A549 treated with dexamethasone at 1 μM for 4 hours (cell line): Measurements from ENCODE around the gene EXOSC10. TPM values are rescaled to one million over a fixed set of nuclear protein-coding genes. Genes with fewer than 3 reads are reported as not detected.

Experiments
- total RNA-seq: library from RNA; stranded (reverse); fragments of 200-300 nt; extraction: Qiagen RNA extraction; gene quantifications from 5 replicates; pipeline ENCODE4 v1.2.3, GENCODE V29; 2022

The EXOSC10 gene
- 35.3 to 41.2 TPM (median 39.3 TPM) in 5 replicates for total RNA-seq

DNA sequence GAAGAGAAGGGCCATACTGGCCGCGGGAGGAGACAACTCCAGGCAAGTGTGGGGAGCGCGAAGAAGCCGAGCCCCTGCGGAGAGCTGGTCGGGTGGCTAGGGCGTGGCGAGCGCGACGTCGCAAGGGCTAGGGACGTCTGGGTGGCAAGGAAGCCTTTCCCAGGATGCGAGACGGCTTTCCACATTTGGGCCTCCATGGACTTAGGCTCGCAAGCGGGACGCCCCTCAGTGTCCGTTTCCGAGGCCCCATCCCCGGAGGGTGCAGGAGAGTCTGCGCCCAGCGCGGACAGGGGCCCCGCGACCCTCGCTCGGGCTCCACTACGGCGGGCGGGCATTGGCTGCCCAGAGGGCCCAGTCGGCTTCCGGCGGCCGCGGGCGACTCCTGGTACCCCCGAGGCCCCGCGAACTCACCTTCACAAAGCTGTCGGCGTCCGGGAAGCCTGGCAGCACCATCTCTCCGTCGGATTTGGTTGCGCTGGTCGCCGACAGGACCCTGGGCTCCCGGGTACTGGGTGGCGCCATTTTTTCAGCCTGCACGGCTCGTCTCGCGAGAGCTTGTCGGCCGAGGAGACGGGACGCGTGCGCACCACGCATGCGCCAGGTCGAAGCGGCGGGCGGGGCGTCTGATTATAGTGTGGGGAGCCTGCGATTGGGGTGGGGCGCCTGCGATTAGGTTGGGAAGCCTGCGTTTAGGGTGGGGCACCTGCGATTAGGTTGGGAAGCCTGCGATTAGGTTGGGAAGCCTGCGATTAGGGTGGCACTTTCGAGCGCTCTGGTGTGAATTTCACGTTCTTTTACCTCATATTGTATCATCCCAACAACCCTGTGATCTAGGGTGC lies at the start of gene EXOSC10:
EXOSC10 (minus strand) TSS at position 560 of the 839 bp plus-strand sequence; CDS start at position 522, 38 bp downstream.

DNA sequence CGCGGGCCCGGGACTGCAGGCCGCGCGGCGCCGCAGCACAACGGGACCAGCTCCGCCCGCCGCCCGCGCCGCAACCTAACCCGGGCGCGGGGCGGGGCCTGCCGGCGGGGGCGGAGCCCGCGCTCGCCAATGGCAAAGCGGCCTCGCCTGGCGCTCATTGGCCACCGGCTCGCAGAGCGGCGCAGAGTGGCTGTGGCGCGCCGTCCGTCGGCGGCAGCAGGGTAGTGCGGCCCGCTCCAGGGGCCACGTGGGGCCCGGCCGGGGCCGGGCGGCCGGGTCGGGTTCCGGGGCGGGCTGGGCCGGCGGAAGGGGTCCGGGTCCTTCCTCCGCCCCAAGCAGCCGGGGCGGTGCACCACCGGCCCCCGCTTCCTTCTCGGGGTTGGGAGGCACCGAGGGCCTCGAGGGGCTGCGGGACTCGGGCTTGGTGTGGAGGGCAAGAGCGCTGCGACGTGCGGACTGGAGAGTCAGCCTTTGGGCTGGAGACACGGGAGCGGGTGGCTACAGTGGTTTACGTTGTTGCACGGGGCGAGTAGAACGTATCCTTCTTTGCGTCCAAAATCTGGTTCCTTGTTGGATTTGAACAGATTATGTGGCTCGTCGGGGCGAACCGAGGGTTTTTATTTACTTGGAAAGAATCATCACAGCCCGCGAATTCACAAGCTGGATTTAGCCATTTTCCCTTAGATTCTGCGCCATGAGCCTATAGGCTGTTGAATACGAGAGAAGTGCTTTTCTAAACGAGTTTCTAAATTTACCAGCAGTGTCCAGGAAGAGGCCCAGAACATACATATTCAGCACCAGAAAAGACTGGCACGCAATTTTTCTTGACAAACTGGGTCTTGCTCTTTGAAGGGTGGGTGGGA lies 39.5 kb downstream of the EXOSC10 start, which contains the start of gene SRM:
SRM (minus strand) TSS at position 51 of the 863 bp plus-strand sequence. CDS start 75 bp downstream, outside the sequence.

DNA sequence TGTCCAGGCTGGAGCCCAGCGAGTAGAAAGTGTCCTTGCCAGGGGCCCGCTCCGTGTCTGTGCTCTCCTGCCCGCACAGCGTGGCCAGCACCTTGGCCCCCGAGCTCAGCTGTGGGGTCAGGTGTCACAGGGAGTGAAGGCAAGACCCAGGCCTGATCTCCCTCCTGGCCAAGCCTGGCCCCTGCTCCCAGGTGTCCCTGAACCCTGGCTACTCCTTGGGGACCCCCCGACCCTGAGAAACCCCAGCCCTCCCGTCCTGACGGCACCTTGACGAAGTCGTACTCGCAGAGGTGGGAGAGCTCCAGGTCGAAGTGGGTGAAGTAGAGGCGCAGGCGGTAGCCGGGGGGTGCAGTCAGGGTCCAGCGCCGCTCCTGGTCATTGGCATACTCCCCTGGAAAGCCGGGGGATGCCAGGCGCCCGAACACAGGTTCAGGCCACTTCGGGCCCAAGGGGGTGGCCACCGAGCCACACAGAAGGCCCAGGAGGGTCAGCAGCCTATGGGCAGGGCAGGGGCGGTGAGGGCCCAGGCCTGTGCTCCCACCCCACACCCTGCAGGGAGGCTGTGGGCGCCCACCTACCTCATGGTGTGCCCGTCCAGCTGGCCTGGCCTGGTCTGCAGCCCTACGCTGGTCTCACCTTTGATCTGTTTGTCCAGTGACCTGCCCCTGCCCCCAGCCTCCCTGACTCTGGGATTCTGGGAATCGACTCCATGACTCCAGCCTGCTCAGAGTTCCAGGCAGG lies 52.9 kb downstream of the EXOSC10 start, which contains the start of gene MASP2:
MASP2 (minus strand) TSS at position 615 of the 741 bp plus-strand sequence; CDS start at position 583, 32 bp downstream.

Other genes starting within 250 kb of the EXOSC10 start
- gene TARDBP, start 87.2 kb downstream of the EXOSC10 start, total RNA-seq: 188 to 215 TPM (median 207 TPM) in 5 replicates
- gene MASP2, start 52.6 kb downstream of the EXOSC10 start, total RNA-seq: 0.07 to 0.22 TPM (median 0.17 TPM) in 5 replicates
- 124 to 247 TPM (median 215 TPM) in 5 replicates for gene SRM, start 39.9 kb downstream of the EXOSC10 start, total RNA-seq
- gene ANGPTL7, start 89.5 kb upstream of the EXOSC10 start, total RNA-seq: not detected in 5 replicates
- 13.3 to 16.5 TPM (median 14.9 TPM) in 5 replicates for gene MTOR, start 162.7 kb upstream of the EXOSC10 start, total RNA-seq
- gene UBIAD1, start 173.3 kb upstream of the EXOSC10 start, total RNA-seq: 15.1 to 19.0 TPM (median 16.6 TPM) in 5 replicates